GM23338 (cell line): Measurements from ENCODE around the gene FAM227A.

Experiments used
- CREB1 ChIP-seq: fragments of 250-450 bp; sonication (Bioruptor Pico); IDR thresholded peaks from 2 replicates; pipeline ENCODE4 v1.5.0; 2020; ENCODE audit warnings: low read depth, mild to moderate bottlenecking, moderate library complexity
- CTCF ChIP-seq, 2 experiments: fragments of 200-600 bp in 1 of 2; sonication (generic) in 1 of 2; conservative IDR thresholded peaks; 2 replicates each; pipeline versions ENCODE4 v1.5.1 to v1.6.1; 2016 to 2017; ENCODE audit warnings: antibody characterized with exemption in 2 of 2, low read depth in 2 of 2, mild to moderate bottlenecking in 2 of 2, moderate library complexity in 1 of 2
- ETS1 ChIP-seq: IDR thresholded peaks from 2 replicates; pipeline ENCODE4 v1.6.1; 2016; ENCODE audit warnings: antibody characterized with exemption
- EZH2 ChIP-seq: fragments of 200-600 bp; sonication (generic); IDR thresholded peaks from one replicate; pipeline ENCODE4 v1.8.0; 2017; ENCODE audit warnings: antibody characterized with exemption, mild to moderate bottlenecking, low read depth; ENCODE audit not compliant: unreplicated experiment
- EZH2phosphoT487 ChIP-seq: fragments of 200-600 bp; sonication (generic); IDR thresholded peaks from one replicate; pipeline ENCODE4 v1.8.1; 2018; ENCODE audit warnings: antibody characterized with exemption; ENCODE audit not compliant: unreplicated experiment
- JUNB ChIP-seq: IDR thresholded peaks from one replicate; pipeline ENCODE4 v1.6.1; 2016; ENCODE audit warnings: antibody characterized with exemption; ENCODE audit not compliant: unreplicated experiment
- NANOG ChIP-seq: IDR thresholded peaks from 2 replicates; pipeline ENCODE4 v1.6.1; 2016; ENCODE audit warnings: antibody characterized with exemption, borderline replicate concordance
- POLR2AphosphoS5 ChIP-seq: IDR thresholded peaks from 2 replicates; pipeline ENCODE4 v1.6.1; 2016; ENCODE audit warnings: antibody characterized with exemption, low read depth
- REST ChIP-seq: IDR thresholded peaks from one replicate; pipeline ENCODE4 v1.6.1; 2018; ENCODE audit warnings: antibody characterized with exemption; ENCODE audit not compliant: unreplicated experiment
- STAT1 ChIP-seq: IDR thresholded peaks from one replicate; pipeline ENCODE4 v1.6.1; 2016; ENCODE audit warnings: antibody characterized with exemption; ENCODE audit not compliant: unreplicated experiment
- ZNF114 ChIP-seq: fragments of 250-450 bp; sonication (Bioruptor Pico); IDR thresholded peaks from 2 replicates; pipeline ENCODE4 v1.5.0; 2020; ENCODE audit warnings: mild to moderate bottlenecking, moderate library complexity
- ZNF331 ChIP-seq: fragments of 250-450 bp; sonication (Bioruptor Pico); IDR thresholded peaks from 2 replicates; pipeline ENCODE4 v1.5.0; 2020; ENCODE audit warnings: low read depth, mild to moderate bottlenecking, moderate library complexity

GRCh38 chr22:38631724-38632123 lies 24.5 kb downstream of the FAM227A start:
- TF ChIP-seq CTCF (conservative IDR thresholded peaks at IDR 0.05; ENCODE audit: low read depth in 2 of 2): no peak
- TF ChIP-seq JUNB: no peak
- TF ChIP-seq EZH2: no peak
- TF ChIP-seq CREB1 (CRISPR knock-in tag): no peak
- no peak for TF ChIP-seq ZNF331 (CRISPR knock-in tag)
- no peak for TF ChIP-seq REST
- TF ChIP-seq EZH2phosphoT487: no peak
- no peak for TF ChIP-seq POLR2AphosphoS5
- TF ChIP-seq ZNF114 (CRISPR knock-in tag): no peak
- TF ChIP-seq ETS1: no peak
- TF ChIP-seq NANOG: no peak
- no peak for TF ChIP-seq STAT1
